ENCODE results near the gene PAPPA. TPM values are rescaled to one million over a fixed set of nuclear protein-coding genes. Genes with fewer than 3 reads are reported as not detected.

Gene PAPPA
- total RNA-seq, 4 donors from 2014 or later: 1.0 to 5.0 (median 2.8) TPM

DNA sequence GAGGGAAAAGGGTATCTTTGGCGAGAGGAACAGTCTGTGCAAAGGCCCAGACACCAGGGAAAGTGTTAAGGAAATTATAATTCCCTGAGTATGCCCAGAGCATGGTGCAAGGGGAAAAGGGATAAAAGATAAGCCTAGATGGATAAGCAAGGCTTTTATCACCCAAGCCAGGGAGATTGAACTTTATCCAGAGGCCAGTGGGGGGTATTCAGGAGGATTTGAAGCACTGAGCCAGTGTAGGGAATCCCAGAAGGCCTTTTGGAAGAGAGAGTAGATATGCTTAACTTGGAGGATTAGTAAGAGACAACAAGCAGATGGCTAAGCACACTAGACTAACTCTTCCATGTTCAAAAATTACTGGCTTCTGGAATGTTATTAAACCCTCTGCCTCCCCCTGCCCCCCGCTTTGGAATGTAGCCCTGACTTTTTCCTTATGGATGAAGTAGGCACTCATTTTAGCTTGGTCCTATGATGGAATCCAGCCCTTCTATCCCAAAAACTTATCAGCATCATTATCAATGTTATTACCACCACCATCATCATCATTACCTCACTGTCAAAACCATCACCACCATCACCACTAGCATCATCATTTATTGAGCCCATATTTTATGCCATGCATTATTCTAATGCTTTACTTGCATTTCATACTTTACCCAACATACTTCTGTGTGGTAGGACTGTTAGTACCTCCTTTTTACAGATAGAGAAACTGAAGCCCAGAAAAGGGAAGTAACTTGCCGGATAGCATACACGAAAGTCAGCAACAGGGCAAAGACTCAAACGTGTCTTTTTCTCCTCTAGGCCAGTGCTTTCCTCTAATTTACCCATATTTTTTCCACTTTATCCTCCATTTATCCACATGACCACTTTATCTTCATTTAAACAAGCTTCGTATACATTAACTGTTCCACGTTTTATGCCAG lies 237.0 kb downstream of the PAPPA start:
- Histone ChIP-seq H3K36me3 (no peaks in the 10 kb centered on the region), H3K9me3 (no peaks in the 10 kb centered on the region), H3K4me3 (replicated peaks in 1 of 3) (no peak overlapping the region), H3K27ac (no peak overlapping the region), H3K4me1 (peaks cover 14 to 19% of the 10 kb centered on the region in 2 donors), H3K27me3 (no peaks in the 10 kb centered on the region)
- no peak for TF ChIP-seq POLR2A (IDR thresholded peaks at IDR 0.05)
- TF ChIP-seq, protein P1, sequence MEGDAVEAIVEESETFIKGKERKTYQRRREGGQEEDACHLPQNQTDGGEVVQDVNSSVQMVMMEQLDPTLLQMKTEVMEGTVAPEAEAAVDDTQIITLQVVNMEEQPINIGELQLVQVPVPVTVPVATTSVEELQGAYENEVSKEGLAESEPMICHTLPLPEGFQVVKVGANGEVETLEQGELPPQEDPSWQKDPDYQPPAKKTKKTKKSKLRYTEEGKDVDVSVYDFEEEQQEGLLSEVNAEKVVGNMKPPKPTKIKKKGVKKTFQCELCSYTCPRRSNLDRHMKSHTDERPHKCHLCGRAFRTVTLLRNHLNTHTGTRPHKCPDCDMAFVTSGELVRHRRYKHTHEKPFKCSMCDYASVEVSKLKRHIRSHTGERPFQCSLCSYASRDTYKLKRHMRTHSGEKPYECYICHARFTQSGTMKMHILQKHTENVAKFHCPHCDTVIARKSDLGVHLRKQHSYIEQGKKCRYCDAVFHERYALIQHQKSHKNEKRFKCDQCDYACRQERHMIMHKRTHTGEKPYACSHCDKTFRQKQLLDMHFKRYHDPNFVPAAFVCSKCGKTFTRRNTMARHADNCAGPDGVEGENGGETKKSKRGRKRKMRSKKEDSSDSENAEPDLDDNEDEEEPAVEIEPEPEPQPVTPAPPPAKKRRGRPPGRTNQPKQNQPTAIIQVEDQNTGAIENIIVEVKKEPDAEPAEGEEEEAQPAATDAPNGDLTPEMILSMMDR (IDR thresholded peaks at IDR 0.05): no peak
- WGBS, 2 donors: 90% methylated on average over 7 of the region's 7 CpGs
- DNase-seq: no peak
- intact Hi-C loops (cut with DNase I): no loop called here

DNA sequence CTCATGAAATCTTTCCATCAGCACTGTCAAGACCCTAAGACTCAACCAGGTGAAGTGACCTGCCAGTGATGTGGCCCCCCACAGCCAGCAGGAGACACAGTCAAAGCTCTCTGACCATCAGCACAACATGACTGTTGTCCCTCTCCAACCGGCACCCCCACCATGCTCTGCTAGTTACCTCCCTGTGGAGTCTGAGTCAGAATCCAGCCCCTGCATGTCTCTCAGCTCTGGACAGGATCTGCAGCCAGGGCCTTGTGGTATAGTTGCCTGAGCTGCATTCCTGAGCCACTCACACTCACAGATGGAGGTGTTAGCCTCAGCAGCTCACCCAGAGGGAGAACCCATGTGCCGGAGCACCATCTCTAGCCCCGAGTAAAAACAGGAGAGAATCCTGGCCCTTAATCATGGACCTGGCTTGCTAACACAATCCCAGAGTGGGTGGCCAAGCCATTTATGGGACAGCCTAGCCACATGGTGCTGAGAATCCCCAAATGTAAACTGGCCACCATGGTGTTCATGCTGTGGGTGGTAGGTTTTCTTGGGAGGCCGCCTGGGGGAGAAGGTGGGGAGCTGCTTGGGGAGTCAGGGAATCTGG lies 237.8 kb downstream of the PAPPA start:
- no peak overlapping the region for H3K4me3 ChIP-seq (replicated peaks in 1 of 3)
- H3K27ac ChIP-seq: no peak overlapping the region
- no peaks in the 10 kb centered on the region for H3K9me3 ChIP-seq
- H3K4me1 ChIP-seq: peaks cover 14 to 19% of the 10 kb centered on the region in 2 donors
- WGBS, 2 donors: 79 to 90% methylated on average over 4 of the region's 4 CpGs
- DNase-seq: no peak
- intact Hi-C loops (cut with DNase I): no loop called here
- H3K27me3 ChIP-seq: no peaks in the 10 kb centered on the region
- TF ChIP-seq POLR2A (IDR thresholded peaks at IDR 0.05): no peak
- TF ChIP-seq, protein P1 (IDR thresholded peaks at IDR 0.05): no peak
- no peaks in the 10 kb centered on the region for H3K36me3 ChIP-seq

DNA sequence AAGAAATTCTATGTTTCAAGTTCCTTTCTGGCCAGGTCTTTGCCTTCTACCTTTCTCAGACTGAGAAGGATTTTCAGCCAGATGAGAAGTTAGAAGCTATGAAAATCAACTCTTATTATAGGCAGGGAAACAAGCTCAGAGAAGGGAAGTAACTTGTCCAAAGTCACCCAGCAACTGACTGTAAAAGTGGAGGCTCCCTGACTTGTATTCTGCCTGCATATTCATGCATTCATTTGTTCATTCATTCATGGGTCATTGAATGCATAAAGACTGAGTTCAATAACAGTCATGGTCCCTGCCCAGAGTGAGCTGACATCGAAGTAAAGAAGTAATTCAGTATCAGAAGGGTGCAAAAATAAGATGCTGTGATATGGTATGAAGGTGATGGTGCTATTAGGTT lies 239.6 kb downstream of the PAPPA start:
- Histone ChIP-seq H3K36me3 (no peaks in the 10 kb centered on the region), H3K9me3 (no peaks in the 10 kb centered on the region), H3K4me1 (peaks cover 5 to 6% of the 10 kb centered on the region in 2 donors), H3K27ac (no peak overlapping the region), H3K27me3 (no peaks in the 10 kb centered on the region), H3K4me3 (replicated peaks in 1 of 3) (no peak overlapping the region)
- TF ChIP-seq, protein P1 (IDR thresholded peaks at IDR 0.05): no peak
- TF ChIP-seq POLR2A (IDR thresholded peaks at IDR 0.05): no peak
- WGBS, 2 donors: 81 to 84% methylated on average over 1 of the region's 1 CpG
- DNase-seq: no peak
- intact Hi-C loops (cut with DNase I): no loop called here

- intact Hi-C loops (cut with DNase I): no loop called here
- Histone ChIP-seq H3K27ac (no peak overlapping the region), H3K4me3 (replicated peaks in 1 of 3) (no peak overlapping the region), H3K36me3 (no peaks in the 10 kb centered on the region), H3K27me3 (no peaks in the 10 kb centered on the region), H3K4me1 (no peaks in the 10 kb centered on the region), H3K9me3 (no peaks in the 10 kb centered on the region)
- no peak for TF ChIP-seq POLR2A (IDR thresholded peaks at IDR 0.05)
- TF ChIP-seq, protein P1 (IDR thresholded peaks at IDR 0.05): no peak
- DNase-seq: no peak
- 91 to 96% methylated on average over 6 of the region's 6 CpGs for WGBS, 2 donors
These were observed 240.5 kb downstream of the PAPPA start for GRCh38 chr9:116394070-116394469.
